Suprapubic skin (tissue), 4 donors: Measurements from ENCODE around the gene CD3E. TPM values are rescaled to one million over a fixed set of nuclear protein-coding genes. Genes with fewer than 3 reads are reported as not detected.

ENCODE experiments used
- DNase-seq, 2 donors: peaks; one replicate each; pipeline ENCODE4 v3.0.0-alpha.2; 2019; ENCODE audit warnings: low spot score in 2 of 2
- H3K27ac ChIP-seq: fragments of 200-600 bp; sonication (generic); one replicate; pipeline ENCODE4 v1.5.1; 2019
- H3K27me3 ChIP-seq: fragments of 200-600 bp; sonication (generic); one replicate; pipeline ENCODE4 v1.5.1; 2019
- H3K36me3 ChIP-seq: fragments of 200-600 bp; sonication (generic); one replicate; pipeline ENCODE4 v1.5.1; 2019
- H3K4me1 ChIP-seq: fragments of 200-600 bp; sonication (generic); one replicate; pipeline ENCODE4 v1.5.1; 2019
- H3K4me3 ChIP-seq: fragments of 200-600 bp; sonication (generic); one replicate; pipeline ENCODE4 v1.5.1; 2019; ENCODE audit warnings: mild to moderate bottlenecking
- H3K9me3 ChIP-seq: fragments of 200-600 bp; sonication (generic); one replicate; pipeline ENCODE4 v1.5.1; 2019
- POLR2A ChIP-seq, 2 donors: fragments of 450-650 bp; IDR thresholded peaks; one replicate each; pipeline ENCODE4 v1.6.1; 2017; ENCODE audit warnings: antibody characterized with exemption in 2 of 2, mild to moderate bottlenecking in 2 of 2, moderate library complexity in 2 of 2
- WGBS: methylation state at CpG from one replicate; pipeline ENCODE4 v1.1.5; 2018; 5-methylcytosine and 5-hydroxymethylcytosine counted together
- total RNA-seq, 4 donors: library from RNA; depleted of rRNA; stranded (reverse); fragments of >200 nt; gene quantifications; one replicate each; pipeline ENCODE4 v1.1.0, GENCODE V29; 2016
- TF ChIP-seq, protein P1 (sequence below), 2 donors: fragments of 200-600 bp in 1 of 2; fragments of 450-650 bp in 1 of 2; sonication (generic) in 1 of 2; IDR thresholded peaks; one replicate each; pipeline ENCODE4 v1.5.1; 2016 to 2019; ENCODE audit warnings: antibody characterized with exemption in 2 of 2, mild to moderate bottlenecking in 1 of 2, moderate library complexity in 1 of 2

CD3E gene
- total RNA-seq, 4 donors from 2014 or later: 0.55 to 3.3 (median 0.79) TPM; not detected in 1

DNA sequence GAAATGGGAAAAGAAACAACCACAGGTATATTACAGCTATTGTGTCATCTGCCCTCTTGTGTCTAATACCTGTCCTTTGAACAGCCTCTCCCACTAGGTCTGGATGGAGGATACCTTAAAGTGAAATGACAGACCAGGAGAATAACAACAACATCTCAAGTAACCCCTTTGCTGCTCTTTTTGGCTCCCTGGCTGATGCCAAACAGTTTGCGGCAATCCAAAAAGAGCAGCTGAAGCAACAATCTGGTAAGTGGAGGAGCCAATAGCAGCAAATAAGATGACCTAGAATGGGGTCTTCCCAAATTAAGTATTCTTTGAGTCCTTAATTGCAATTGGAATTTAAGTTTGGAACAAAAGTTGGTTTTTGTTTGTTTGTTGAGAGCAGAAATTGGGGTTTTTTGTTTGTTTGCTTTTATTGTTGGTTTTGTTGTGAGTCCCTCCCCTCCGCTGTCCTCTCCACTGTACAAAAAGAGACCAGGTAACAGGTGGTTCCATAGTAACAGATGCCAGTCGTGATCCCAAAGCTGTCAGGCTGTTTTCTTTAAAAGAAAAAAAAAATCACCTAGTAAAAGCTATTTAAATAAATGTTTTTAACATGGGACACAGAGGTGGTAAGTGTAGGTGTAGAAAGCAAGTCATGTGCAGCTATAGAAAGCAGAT is 60.6 kb downstream of the CD3E start:
- Histone ChIP-seq H3K27ac (no peak overlapping the region), H3K36me3 (peaks cover 39% of the 10 kb centered on the region), H3K4me3 (no peak overlapping the region), H3K4me1 (peaks cover 32% of the 10 kb centered on the region), H3K27me3 (no peaks in the 10 kb centered on the region), H3K9me3 (no peaks in the 10 kb centered on the region)
- no peak for DNase-seq
- 83% methylated on average over 3 of the region's 3 CpGs for WGBS
- TF ChIP-seq, protein P1, sequence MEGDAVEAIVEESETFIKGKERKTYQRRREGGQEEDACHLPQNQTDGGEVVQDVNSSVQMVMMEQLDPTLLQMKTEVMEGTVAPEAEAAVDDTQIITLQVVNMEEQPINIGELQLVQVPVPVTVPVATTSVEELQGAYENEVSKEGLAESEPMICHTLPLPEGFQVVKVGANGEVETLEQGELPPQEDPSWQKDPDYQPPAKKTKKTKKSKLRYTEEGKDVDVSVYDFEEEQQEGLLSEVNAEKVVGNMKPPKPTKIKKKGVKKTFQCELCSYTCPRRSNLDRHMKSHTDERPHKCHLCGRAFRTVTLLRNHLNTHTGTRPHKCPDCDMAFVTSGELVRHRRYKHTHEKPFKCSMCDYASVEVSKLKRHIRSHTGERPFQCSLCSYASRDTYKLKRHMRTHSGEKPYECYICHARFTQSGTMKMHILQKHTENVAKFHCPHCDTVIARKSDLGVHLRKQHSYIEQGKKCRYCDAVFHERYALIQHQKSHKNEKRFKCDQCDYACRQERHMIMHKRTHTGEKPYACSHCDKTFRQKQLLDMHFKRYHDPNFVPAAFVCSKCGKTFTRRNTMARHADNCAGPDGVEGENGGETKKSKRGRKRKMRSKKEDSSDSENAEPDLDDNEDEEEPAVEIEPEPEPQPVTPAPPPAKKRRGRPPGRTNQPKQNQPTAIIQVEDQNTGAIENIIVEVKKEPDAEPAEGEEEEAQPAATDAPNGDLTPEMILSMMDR (IDR thresholded peaks at IDR 0.05): no peak
- TF ChIP-seq POLR2A (IDR thresholded peaks at IDR 0.05): no peak

Other genes with a start within 250 kb of the CD3E start
- gene TMPRSS4, start 227.7 kb upstream of the CD3E start, total RNA-seq: 10 to 100 TPM in 1 of 4 donors, 1 to 10 TPM in 3; 1.6 to 17.0 (median 2.4) TPM
- gene SMIM35, start 217.8 kb upstream of the CD3E start, total RNA-seq: not detected
- 1 to 10 TPM; 1.5 to 1.8 (median 1.5) TPM for gene SCN4B, start 151.9 kb upstream of the CD3E start, total RNA-seq
- gene SCN2B, start 128.1 kb upstream of the CD3E start, total RNA-seq: under 1 TPM in 2 of 4 donors, not detected in 2; 0.08 to 0.21 TPM
- gene JAML, start 79.7 kb upstream of the CD3E start, total RNA-seq: 1 to 10 TPM in 3 of 4 donors, not detected in 1; 1.1 to 4.9 (median 2.1) TPM
- gene MPZL3, start 52.4 kb upstream of the CD3E start, total RNA-seq: 10 to 100 TPM; 23.9 to 87.2 (median 56.1) TPM
- 100 to 1,000 TPM in 1 of 4 donors, 10 to 100 TPM in 3; 54.5 to 111 (median 56.7) TPM for gene MPZL2, start 40.4 kb upstream of the CD3E start, total RNA-seq
- gene CD3D, start 38.0 kb downstream of the CD3E start, total RNA-seq: 1 to 10 TPM in 2 of 4 donors, not detected in 2; 1.8 to 4.4 TPM
- 1 to 10 TPM in 1 of 4 donors, under 1 TPM in 1, not detected in 2; 0.73 to 1.2 TPM for gene CD3G, start 39.6 kb downstream of the CD3E start, total RNA-seq
- gene UBE4A, start 54.9 kb downstream of the CD3E start, total RNA-seq: 10 to 100 TPM; 37.0 to 81.8 (median 50.4) TPM
- gene ATP5MG, start 96.9 kb downstream of the CD3E start, total RNA-seq: 10 to 100 TPM; 26.6 to 70.0 (median 49.7) TPM
- 100 to 1,000 TPM in 1 of 4 donors, 10 to 100 TPM in 3; 61.8 to 150 (median 80.1) TPM for gene KMT2A, start 131.8 kb downstream of the CD3E start, total RNA-seq
- 1 to 10 TPM in 1 of 4 donors, not detected in 3; 3.0 TPM for gene TTC36, start 222.7 kb downstream of the CD3E start, total RNA-seq
- 10 to 100 TPM; 24.9 to 32.1 (median 27.3) TPM for gene TMEM25, start 226.5 kb downstream of the CD3E start, total RNA-seq